MG63 (cell line): ENCODE data around the gene MYL4. TPM values are rescaled to one million over a fixed set of nuclear protein-coding genes. Genes with fewer than 3 reads are reported as not detected.
A peak's percentile ranks its signal among the peaks of the same experiment; 100 is the strongest.
"Not testable (repeated sequence)": the region's sequence is repeated elsewhere in the genome, so short reads cannot be mapped to it uniquely, and the experiment has no call there.

Source experiments
- DNase-seq: peaks from one replicate; pipeline ENCODE4 v3.0.0-alpha.2; 2020
- H3K27me3 ChIP-seq: fragments of 250-450 bp; sonication (Bioruptor Pico); 2 replicates; pipeline ENCODE4 v1.5.1; 2020; ENCODE audit warnings: mild to moderate bottlenecking, moderate library complexity
- H3K36me3 ChIP-seq: fragments of 250-450 bp; sonication (Bioruptor Pico); 2 replicates; pipeline ENCODE4 v1.5.1; 2020; ENCODE audit warnings: mild to moderate bottlenecking, moderate library complexity
- H3K4me3 ChIP-seq: fragments of 250-450 bp; sonication (Bioruptor Pico); 2 replicates; pipeline ENCODE4 v1.5.1; 2020; ENCODE audit warnings: mild to moderate bottlenecking, moderate library complexity
- H3K9me3 ChIP-seq: fragments of 250-450 bp; sonication (Bioruptor Pico); 2 replicates; pipeline ENCODE4 v1.5.1; 2020; ENCODE audit warnings: mild to moderate bottlenecking, moderate library complexity
- total RNA-seq: library from RNA; depleted of rRNA; stranded (reverse); fragments of >200 nt; shearing (Covaris generic); gene quantifications from 2 replicates; pipeline ENCODE4 v1.2.3, GENCODE V29; 2014; ENCODE audit warnings: low replicate concordance; rRNA removed

The MYL4 gene
- not detected in 2 replicates for total RNA-seq

GRCh38 chr17:47208744-47209488 is at the start of gene MYL4:
Gene MYL4 (plus strand): TSS chr17:47209348. CDS start chr17:47209423, 75 bp downstream.
- Histone ChIP-seq H3K27me3 (no peaks in the 10 kb centered on the region), H3K9me3 (no peaks in the 10 kb centered on the region), H3K36me3 (no peaks in the 10 kb centered on the region), H3K4me3 (no peak within 1 kb of the TSS)
- no peak for DNase-seq

DNA sequence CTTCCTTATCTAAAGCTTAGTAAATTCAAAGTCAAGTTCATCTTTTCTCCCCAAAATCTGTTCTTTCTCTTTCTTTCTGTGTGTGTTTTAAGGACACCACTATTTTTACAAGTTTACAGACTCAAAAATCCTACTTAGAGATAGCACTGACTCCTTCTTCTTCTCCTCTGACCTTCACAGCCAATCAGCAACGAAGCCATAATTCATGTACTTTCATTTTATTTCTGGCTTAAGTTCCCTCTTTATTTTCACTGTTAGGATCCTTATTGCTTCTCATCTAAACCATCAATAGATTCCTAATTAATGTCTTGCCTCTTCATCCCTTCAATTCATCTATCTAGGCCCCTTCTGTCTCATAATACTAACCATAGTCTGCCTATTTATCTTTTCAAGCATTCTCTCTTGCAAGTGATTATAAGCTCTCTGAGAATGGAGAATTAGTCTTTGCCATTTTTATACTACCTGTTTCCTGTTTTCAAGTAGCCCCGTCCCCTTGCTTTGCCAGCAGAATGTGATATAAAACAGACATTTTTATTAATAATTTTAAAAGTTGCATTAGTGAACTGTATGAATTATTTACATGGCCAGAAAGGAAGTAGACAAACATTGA is 47.0 kb upstream of the MYL4 start:
- Histone ChIP-seq H3K9me3 (no peaks in the 10 kb centered on the region), H3K4me3 (no peak overlapping the region), H3K27me3 (no peaks in the 10 kb centered on the region), H3K36me3 (peaks cover 92% of the 10 kb centered on the region)
- DNase-seq: no peak

GRCh38 chr17:47164263-47164662 is 44.9 kb upstream of the MYL4 start:
- Histone ChIP-seq H3K27me3 (no peaks in the 10 kb centered on the region), H3K36me3 (peaks cover 92% of the 10 kb centered on the region), H3K4me3 (no peak overlapping the region), H3K9me3 (no peaks in the 10 kb centered on the region)
- no peak for DNase-seq

DNA sequence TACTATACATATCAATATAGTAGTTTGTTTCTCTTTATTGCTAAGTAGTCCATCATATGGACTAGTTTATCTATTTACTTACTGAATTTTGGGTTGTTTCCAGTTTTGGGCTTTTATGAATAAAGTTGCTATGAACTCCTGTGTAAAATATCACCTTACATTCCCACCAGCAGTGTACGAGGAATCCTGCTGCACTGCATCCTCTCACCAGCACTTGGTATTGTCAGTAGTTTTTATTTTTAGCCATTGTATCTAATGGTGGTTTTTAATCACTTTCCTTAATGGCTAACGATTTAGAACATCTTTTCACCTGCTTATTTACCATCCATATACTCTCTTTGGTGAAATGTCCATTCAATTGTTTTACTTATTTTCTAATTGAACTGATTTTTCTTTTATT is 44.0 kb upstream of the MYL4 start:
- no peaks in the 10 kb centered on the region for H3K9me3 ChIP-seq
- H3K4me3 ChIP-seq: no peak overlapping the region
- peaks cover 93% of the 10 kb centered on the region for H3K36me3 ChIP-seq
- no peaks in the 10 kb centered on the region for H3K27me3 ChIP-seq
- no peak for DNase-seq

- H3K36me3 ChIP-seq: peaks cover 93% of the 10 kb centered on the region
- DNase-seq, H3K4me3 ChIP-seq, H3K9me3 ChIP-seq, H3K27me3 ChIP-seq: not testable (repeated sequence)
These were observed 42.3 kb upstream of the MYL4 start for GRCh38 chr17:47166854-47167253.

- DNase-seq, H3K9me3 ChIP-seq, H3K27me3 ChIP-seq, H3K4me3 ChIP-seq: not testable (repeated sequence)
- peaks cover 78% of the 10 kb centered on the region for H3K36me3 ChIP-seq
These were observed 40.3 kb upstream of the MYL4 start for GRCh38 chr17:47168896-47169295.

DNA sequence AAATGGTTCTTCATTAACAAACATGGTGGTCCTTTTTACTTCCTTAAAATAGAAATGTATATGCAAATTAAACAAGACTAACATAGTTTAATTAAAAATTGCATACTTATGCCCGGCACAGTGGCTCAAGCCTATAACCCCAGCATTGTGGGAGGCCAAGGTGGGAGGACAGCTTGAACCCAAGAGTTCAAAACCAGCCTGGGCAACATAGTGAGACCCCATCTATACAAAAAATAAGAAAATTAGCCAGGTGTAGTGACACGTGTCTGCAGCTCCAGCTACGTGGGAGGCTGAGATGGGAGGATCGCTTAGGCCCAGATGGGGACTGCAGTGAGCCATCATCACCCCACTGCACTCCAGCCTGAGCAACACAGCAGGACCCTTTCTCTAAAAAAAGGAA is 38.4 kb upstream of the MYL4 start:
- H3K27me3 ChIP-seq: no peaks in the 10 kb centered on the region
- DNase-seq: no peak

DNA sequence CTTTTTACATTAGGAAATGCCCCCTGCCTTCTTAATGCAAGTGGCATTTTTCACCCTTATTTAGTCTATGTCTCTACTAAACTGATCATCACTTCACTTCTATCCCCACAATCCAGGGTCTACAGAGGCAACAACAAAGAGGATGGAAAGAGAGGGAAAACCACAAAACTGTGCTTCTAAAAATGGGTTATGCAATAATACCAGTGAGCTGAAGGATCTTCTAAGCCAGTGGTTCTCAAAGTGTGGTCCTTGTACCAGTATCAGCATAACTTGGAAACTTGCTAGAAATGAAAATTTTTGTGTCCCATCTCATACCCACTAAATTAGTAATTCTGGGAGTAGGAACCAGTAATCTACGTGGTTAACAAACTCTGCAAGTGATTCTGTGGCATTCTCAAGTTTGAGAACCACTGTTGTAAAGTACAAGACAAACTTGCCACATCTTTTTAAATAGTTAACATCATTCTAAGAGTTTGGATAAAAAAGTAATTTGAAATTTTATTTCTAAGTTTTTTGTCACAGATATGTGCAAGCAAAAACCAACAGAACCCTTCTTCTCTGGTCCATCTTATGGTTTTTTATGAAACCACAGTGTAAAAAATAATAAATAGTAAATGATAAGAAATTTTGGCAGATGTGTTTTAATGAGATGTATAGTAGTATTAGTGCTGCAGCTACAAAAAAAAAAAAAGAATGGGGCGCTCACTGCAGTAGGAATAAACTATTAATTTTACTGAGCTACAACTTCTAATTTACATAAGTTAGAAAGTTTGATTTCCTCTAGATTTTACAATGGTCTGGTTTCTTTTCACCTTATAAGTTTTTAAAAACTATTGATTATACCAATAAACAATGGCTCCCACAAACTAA is 36.2 kb upstream of the MYL4 start:
- H3K27me3 ChIP-seq: no peaks in the 10 kb centered on the region
- H3K36me3 ChIP-seq: peaks cover 80% of the 10 kb centered on the region
- no peak overlapping the region for H3K4me3 ChIP-seq
- DNase-seq: no peak
- no peaks in the 10 kb centered on the region for H3K9me3 ChIP-seq

More for the DNA sequence above, 38.4 kb upstream of the MYL4 start:
- Histone ChIP-seq H3K36me3 (peaks cover 79% of the 10 kb centered on the region), H3K4me3 (no peak overlapping the region), H3K9me3 (no peaks in the 10 kb centered on the region)

GRCh38 chr17:47174823-47175222 is 34.3 kb upstream of the MYL4 start:
- DNase-seq, H3K4me3 ChIP-seq, H3K9me3 ChIP-seq, H3K27me3 ChIP-seq: not testable (repeated sequence)
- peaks cover 79% of the 10 kb centered on the region for H3K36me3 ChIP-seq

GRCh38 chr17:47176389-47176826 is 32.7 kb upstream of the MYL4 start:
- Histone ChIP-seq H3K4me3 (no peak overlapping the region), H3K36me3 (peaks cover 76% of the 10 kb centered on the region), H3K9me3 (no peaks in the 10 kb centered on the region), H3K27me3 (no peaks in the 10 kb centered on the region)
- no peak for DNase-seq

- Histone ChIP-seq H3K27me3 (no peaks in the 10 kb centered on the region), H3K4me3 (no peak overlapping the region), H3K9me3 (no peaks in the 10 kb centered on the region), H3K36me3 (peaks cover 76% of the 10 kb centered on the region)
- DNase-seq: no peak
These were observed 31.9 kb upstream of the MYL4 start for GRCh38 chr17:47177261-47177660.

- Histone ChIP-seq H3K9me3 (no peaks in the 10 kb centered on the region), H3K27me3 (no peaks in the 10 kb centered on the region), H3K4me3 (no peak overlapping the region), H3K36me3 (peaks cover 78% of the 10 kb centered on the region)
- no peak for DNase-seq
These were observed 30.0 kb upstream of the MYL4 start for GRCh38 chr17:47179141-47179540.

DNA sequence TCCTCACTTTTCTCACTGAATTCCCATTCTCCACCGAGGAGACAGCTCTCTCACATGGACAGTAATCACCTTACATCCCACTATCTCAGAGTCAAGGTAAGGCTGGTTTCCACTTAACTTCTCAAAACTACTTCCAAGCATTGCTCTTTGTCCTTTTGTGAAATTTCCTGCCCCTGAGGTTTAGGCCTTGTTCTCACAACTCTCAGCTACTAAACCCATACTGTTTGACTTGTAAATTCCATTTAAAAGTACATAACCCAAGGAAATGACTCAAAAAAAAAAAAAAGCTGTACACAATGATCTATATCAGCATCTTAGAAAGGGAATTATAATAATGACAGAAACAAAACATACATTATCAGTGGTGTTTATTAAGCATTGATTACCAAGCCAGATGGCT is 28.8 kb upstream of the MYL4 start:
- no peak for DNase-seq
- Histone ChIP-seq H3K9me3 (no peaks in the 10 kb centered on the region), H3K27me3 (no peaks in the 10 kb centered on the region), H3K36me3 (peaks cover 70% of the 10 kb centered on the region), H3K4me3 (no peak overlapping the region)

DNA sequence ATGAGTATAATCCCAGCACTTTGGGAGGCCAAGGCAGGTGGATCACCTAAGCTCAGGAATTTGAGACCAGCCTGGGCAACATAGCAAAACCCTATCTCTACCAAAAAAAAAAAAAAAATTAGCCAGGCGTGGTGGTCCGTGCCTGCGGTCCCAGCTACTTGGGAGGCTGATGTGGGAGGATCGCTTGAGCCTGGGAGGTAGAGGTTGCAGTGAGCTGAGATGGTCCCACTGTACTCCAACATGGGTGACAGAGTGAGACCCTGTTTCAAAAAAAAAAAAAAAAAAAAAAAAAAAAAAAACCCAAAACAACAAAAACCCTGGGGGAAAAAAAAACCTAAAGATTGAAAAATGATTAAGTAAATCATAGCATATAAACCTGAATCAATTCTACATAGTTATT is 28.2 kb upstream of the MYL4 start:
- peaks cover 68% of the 10 kb centered on the region for H3K36me3 ChIP-seq
- H3K9me3 ChIP-seq, H3K4me3 ChIP-seq, DNase-seq, H3K27me3 ChIP-seq: not testable (repeated sequence)

DNA sequence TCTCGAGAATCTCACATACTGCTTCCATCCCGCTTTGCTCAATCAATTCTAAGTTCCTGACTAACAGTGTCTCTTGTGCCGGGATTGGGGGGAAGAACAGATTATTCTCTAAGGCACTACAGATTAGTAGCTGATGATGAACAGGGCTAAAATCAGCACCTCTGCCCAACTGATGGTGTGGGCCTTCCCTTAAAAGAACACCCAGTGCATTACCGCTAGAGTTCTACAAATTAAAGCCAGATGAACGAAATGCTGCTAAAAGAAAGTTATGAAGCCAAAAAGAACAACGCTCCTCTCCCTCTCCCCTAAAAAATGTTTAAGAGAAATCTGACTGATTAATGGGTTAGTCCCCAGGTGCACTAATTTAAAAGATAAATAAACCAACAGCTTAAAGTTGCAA is 24.5 kb upstream of the MYL4 start:
- Histone ChIP-seq H3K9me3 (no peaks in the 10 kb centered on the region), H3K27me3 (no peaks in the 10 kb centered on the region), H3K36me3 (peaks cover 49% of the 10 kb centered on the region), H3K4me3 (no peak overlapping the region)
- DNase-seq: no peak

DNA sequence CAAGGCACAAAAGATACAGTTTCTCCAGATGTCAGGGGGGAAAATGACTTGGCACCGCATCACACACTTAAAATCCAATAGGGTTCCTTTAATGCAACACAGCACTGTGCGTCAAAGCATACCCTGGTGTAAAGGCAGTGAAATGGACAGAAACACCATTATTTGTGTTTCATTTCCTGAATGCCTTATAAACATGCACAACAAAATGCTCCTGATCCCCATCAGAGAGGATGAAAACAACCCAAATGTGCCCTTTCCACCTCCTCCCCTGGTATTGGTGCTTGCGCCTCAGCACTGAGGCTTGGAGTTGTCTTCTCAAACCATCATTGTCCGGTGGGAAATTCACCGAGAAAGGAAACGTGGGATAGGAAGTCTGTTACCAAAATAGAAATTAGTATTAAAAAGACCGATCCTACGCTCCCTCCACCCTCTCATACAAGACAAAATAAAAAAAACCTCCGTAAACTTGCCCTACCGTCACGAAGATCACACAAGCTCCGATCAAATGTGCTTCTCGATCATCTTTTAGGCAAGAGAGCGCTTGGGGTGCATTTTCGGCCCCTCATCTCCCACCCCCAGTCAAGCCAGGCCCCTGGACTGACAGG is 20.8 kb upstream of the MYL4 start:
- peak; percentile 20 for DNase-seq
- no peaks in the 10 kb centered on the region for H3K27me3 ChIP-seq

More for the DNA sequence above, 20.8 kb upstream of the MYL4 start:
- Histone ChIP-seq H3K4me3 (peak overlapping the region; percentile 72), H3K9me3 (no peaks in the 10 kb centered on the region), H3K36me3 (peaks cover 29% of the 10 kb centered on the region)
